ENCODE results near the gene TRIP4. TPM values are rescaled to one million over a fixed set of nuclear protein-coding genes. Genes with fewer than 3 reads are reported as not detected.

TRIP4 gene
- total and polyA plus RNA-seq, 9 of the 15 experiments (the other 6 are each of a cell fraction or from before 2014, with no cell fraction given) = 7.6 to 23.3 (median 16.7) TPM

GRCh38 chr15:64381000-64381751, 6.5 kb upstream of the TRIP4 start, which contains the start of gene PCLAF (continued):
- peak; percentile 58 for TF ChIP-seq CREB1 (IDR thresholded peaks at IDR 0.05)
- peak; percentile 62 for TF ChIP-seq CREB1 (CRISPR knock-in tag; IDR thresholded peaks at IDR 0.05)
- 0 out of 2 replicates have a peak, but pooled peaks have one; percentile 19 for TF ChIP-seq NFIC (IDR thresholded peaks at IDR 0.05)
- TF ChIP-seq CREM (IDR thresholded peaks at IDR 0.05; ENCODE audit: low read depth) = peak; percentile 87
- TF ChIP-seq MAZ (CRISPR knock-in tag; conservative IDR thresholded peaks at IDR 0.05 in 1 of 2, IDR thresholded peaks at IDR 0.05 in 1 of 2) = peak in 1 of 2 experiments; percentile 38; a peak in 2 of 4 replicates
- TF ChIP-seq PML (IDR thresholded peaks at IDR 0.05; ENCODE audit: low read length) = peak; percentile 92
- peak; percentile 98 for TF ChIP-seq E2F1 (CRISPR knock-in tag; IDR thresholded peaks at IDR 0.05)
- TF ChIP-seq E2F3 (CRISPR knock-in tag; IDR thresholded peaks at IDR 0.05) = peak; percentile 98
- peak in 1 of 2 experiments; percentile 28; a peak in 1 of 4 replicates for TF ChIP-seq RCOR1 (IDR thresholded peaks at IDR 0.05; ENCODE audit: borderline replicate concordance in 1 of 2, low read depth in 2 of 2, low read length in 2 of 2)
- TF ChIP-seq SIX5 (IDR thresholded peaks at IDR 0.05; ENCODE audit: borderline replicate concordance in 1 of 2, insufficient read depth in 1 of 2, low read depth in 1 of 2, low read length in 2 of 2) = no peak
- TF ChIP-seq RBM25 (IDR thresholded peaks at IDR 0.05; ENCODE audit: low read depth, low read length, severe bottlenecking) = peak; percentile 95
- peak; percentile 97 for TF ChIP-seq NEUROD1 (IDR thresholded peaks at IDR 0.05; ENCODE audit: borderline replicate concordance, low read depth, low read length, partially characterized antibody)
- peak; percentile 21 to 57; a peak in 2 of 4 replicates for TF ChIP-seq MNT (conservative IDR thresholded peaks at IDR 0.05)
- no peak for TF ChIP-seq ZNF444 (CRISPR knock-in tag; IDR thresholded peaks at IDR 0.05)
- peak; percentile 79; the same call in 1 of the 2 replicates for TF ChIP-seq TAF7 (tag; IDR thresholded peaks at IDR 0.05)
- no peak for TF ChIP-seq CHCHD3 (CRISPR knock-in tag; IDR thresholded peaks at IDR 0.05)
- no peak for TF ChIP-seq TEAD4 (IDR thresholded peaks at IDR 0.05; ENCODE audit: low read length)
- no peak for TF ChIP-seq TEAD4 (CRISPR knock-in tag; IDR thresholded peaks at IDR 0.05; ENCODE audit: borderline replicate concordance)
- 0 out of 2 replicates have a peak, but pooled peaks have one; percentile 10 for TF ChIP-seq ZNF263 (CRISPR knock-in tag; IDR thresholded peaks at IDR 0.05; ENCODE audit: borderline replicate concordance)

Data from K562 (cell line).